ENCODE data around the gene EXOSC5.

Gene EXOSC5

GRCh38 chr19:41426952-41427646, 29.9 kb upstream of the EXOSC5 start, which contains the start of gene B3GNT8:
Gene B3GNT8, minus strand, starts transcription at chr19:41427374. Its CDS starts 596 bp downstream, at chr19:41426778.
- no peak for DNase-seq (ENCODE audit: low read depth in 2 of 2, low spot score in 1 of 2)

- no peak for DNase-seq (ENCODE audit: low read depth in 2 of 2, low spot score in 1 of 2)
Observed at GRCh38 chr19:41426116-41426841, 29.1 kb upstream of the EXOSC5 start.

- no peak for DNase-seq (ENCODE audit: low read depth in 2 of 2, low spot score in 1 of 2)
Observed at GRCh38 chr19:41425174-41426115, 28.3 kb upstream of the EXOSC5 start.

GRCh38 chr19:41424335-41425173, 27.4 kb upstream of the EXOSC5 start:
- DNase-seq (ENCODE audit: low read depth in 2 of 2, low spot score in 1 of 2), result no peak

GRCh38 chr19:41422955-41423354, 25.8 kb upstream of the EXOSC5 start:
- DNase-seq (ENCODE audit: low read depth in 2 of 2, low spot score in 1 of 2), result no peak

- no peak for DNase-seq (ENCODE audit: low read depth in 2 of 2, low spot score in 1 of 2)
Observed at GRCh38 chr19:41422456-41422855, 25.3 kb upstream of the EXOSC5 start.

- no peak for DNase-seq (ENCODE audit: low read depth in 2 of 2, low spot score in 1 of 2)
Observed at GRCh38 chr19:41421973-41422372, 24.8 kb upstream of the EXOSC5 start.

GRCh38 chr19:41421314-41421713, 24.2 kb upstream of the EXOSC5 start:
- no peak for DNase-seq (ENCODE audit: low read depth in 2 of 2, low spot score in 1 of 2)

GRCh38 chr19:41420101-41420880, 23.1 kb upstream of the EXOSC5 start:
- DNase-seq (ENCODE audit: low read depth in 2 of 2, low spot score in 1 of 2), result no peak

GRCh38 chr19:41416194-41416674, 19.1 kb upstream of the EXOSC5 start:
- no peak for DNase-seq (ENCODE audit: low read depth in 2 of 2, low spot score in 1 of 2)

GRCh38 chr19:41415154-41415571, 18.0 kb upstream of the EXOSC5 start:
- no peak for DNase-seq (ENCODE audit: low read depth in 2 of 2, low spot score in 1 of 2)

- no peak for DNase-seq (ENCODE audit: low read depth in 2 of 2, low spot score in 1 of 2)
Observed at GRCh38 chr19:41414461-41414860, 17.3 kb upstream of the EXOSC5 start.

GRCh38 chr19:41413947-41414346, 16.8 kb upstream of the EXOSC5 start:
- no peak for DNase-seq (ENCODE audit: low read depth in 2 of 2, low spot score in 1 of 2)

- DNase-seq (ENCODE audit: low read depth in 2 of 2, low spot score in 1 of 2), result no peak
Observed at GRCh38 chr19:41412953-41413352, 15.8 kb upstream of the EXOSC5 start.

- no peak for DNase-seq (ENCODE audit: low read depth in 2 of 2, low spot score in 1 of 2)
Observed at GRCh38 chr19:41411968-41412265, 14.8 kb upstream of the EXOSC5 start.

GRCh38 chr19:41411100-41411967, 14.2 kb upstream of the EXOSC5 start:
- no peak for DNase-seq (ENCODE audit: low read depth in 2 of 2, low spot score in 1 of 2)

- DNase-seq (ENCODE audit: low read depth in 2 of 2, low spot score in 1 of 2), result no peak
Observed at GRCh38 chr19:41410336-41411054, 13.3 kb upstream of the EXOSC5 start.

GRCh38 chr19:41409288-41409687, 12.1 kb upstream of the EXOSC5 start:
- DNase-seq (ENCODE audit: low read depth in 2 of 2, low spot score in 1 of 2), result no peak
